ENCODE measurements around the gene PGC. TPM values are rescaled to one million over a fixed set of nuclear protein-coding genes. Genes with fewer than 3 reads are reported as not detected.

Gene PGC
- total and polyA plus RNA-seq, 9 of the 15 experiments (the other 6 are each of a cell fraction or from before 2014, with no cell fraction given): 0.17 to 0.40 TPM; not detected in 7

- TF ChIP-seq ZNF707 (CRISPR knock-in tag; conservative IDR thresholded peaks at IDR 0.05) (no peak), RFX7 (CRISPR knock-in tag; IDR thresholded peaks at IDR 0.05) (no peak), ZKSCAN8 (CRISPR knock-in tag; IDR thresholded peaks at IDR 0.05) (no peak), CREM (IDR thresholded peaks at IDR 0.05; ENCODE audit: low read depth) (peak; percentile 57; the same call in 1 of the 2 replicates), MAX (CRISPR knock-in tag; IDR thresholded peaks at IDR 0.05) (no peak), MEF2A (IDR thresholded peaks at IDR 0.05; ENCODE audit: control insufficient read depth, low read depth, low read length) (no peak), CBFA2T3 (IDR thresholded peaks at IDR 0.05) (no peak), THRA (IDR thresholded peaks at IDR 0.05) (no peak), ZBTB43 (CRISPR knock-in tag; IDR thresholded peaks at IDR 0.05) (no peak), GTF2F1 (IDR thresholded peaks at IDR 0.05; ENCODE audit: low read depth, low read length) (no peak), FIP1L1 (IDR thresholded peaks at IDR 0.05; ENCODE audit: low read depth, low read length, poor library complexity, severe bottlenecking) (no peak), ZNF384 (IDR thresholded peaks at IDR 0.05; ENCODE audit: low read depth, low read length) (no peak), KDM1A (IDR thresholded peaks at IDR 0.05) (no peak), TRIM24 (IDR thresholded peaks at IDR 0.05) (no peak), HES1 (IDR thresholded peaks at IDR 0.05; ENCODE audit: low read depth) (no peak), ZNF311 (CRISPR knock-in tag; IDR thresholded peaks at IDR 0.05) (no peak), ZNF76 (CRISPR knock-in tag; IDR thresholded peaks at IDR 0.05; ENCODE audit: borderline replicate concordance) (no peak), NFRKB (IDR thresholded peaks at IDR 0.05; ENCODE audit: low read depth) (no peak), POLR2AphosphoS2 (IDR thresholded peaks at IDR 0.05; ENCODE audit: low read length) (no peak), ARID1B (IDR thresholded peaks at IDR 0.05) (no peak), TFE3 (CRISPR knock-in tag; IDR thresholded peaks at IDR 0.05) (no peak)
These were observed 41.0 kb downstream of the PGC start (continued) for GRCh38 chr6:41705996-41706835.
